NCI-H82 (cell line): ENCODE measurements around the gene ZNHIT6.

Experiments used
- DNase-seq: peaks from one replicate; lab custom pipeline; 2025; lab: John Stamatoyannopoulos, UW

ZNHIT6 gene, protein sequence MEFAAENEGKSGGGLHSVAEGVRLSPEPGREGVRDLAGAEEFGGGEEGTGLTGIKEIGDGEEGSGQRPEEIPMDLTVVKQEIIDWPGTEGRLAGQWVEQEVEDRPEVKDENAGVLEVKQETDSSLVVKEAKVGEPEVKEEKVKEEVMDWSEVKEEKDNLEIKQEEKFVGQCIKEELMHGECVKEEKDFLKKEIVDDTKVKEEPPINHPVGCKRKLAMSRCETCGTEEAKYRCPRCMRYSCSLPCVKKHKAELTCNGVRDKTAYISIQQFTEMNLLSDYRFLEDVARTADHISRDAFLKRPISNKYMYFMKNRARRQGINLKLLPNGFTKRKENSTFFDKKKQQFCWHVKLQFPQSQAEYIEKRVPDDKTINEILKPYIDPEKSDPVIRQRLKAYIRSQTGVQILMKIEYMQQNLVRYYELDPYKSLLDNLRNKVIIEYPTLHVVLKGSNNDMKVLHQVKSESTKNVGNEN

DNA sequence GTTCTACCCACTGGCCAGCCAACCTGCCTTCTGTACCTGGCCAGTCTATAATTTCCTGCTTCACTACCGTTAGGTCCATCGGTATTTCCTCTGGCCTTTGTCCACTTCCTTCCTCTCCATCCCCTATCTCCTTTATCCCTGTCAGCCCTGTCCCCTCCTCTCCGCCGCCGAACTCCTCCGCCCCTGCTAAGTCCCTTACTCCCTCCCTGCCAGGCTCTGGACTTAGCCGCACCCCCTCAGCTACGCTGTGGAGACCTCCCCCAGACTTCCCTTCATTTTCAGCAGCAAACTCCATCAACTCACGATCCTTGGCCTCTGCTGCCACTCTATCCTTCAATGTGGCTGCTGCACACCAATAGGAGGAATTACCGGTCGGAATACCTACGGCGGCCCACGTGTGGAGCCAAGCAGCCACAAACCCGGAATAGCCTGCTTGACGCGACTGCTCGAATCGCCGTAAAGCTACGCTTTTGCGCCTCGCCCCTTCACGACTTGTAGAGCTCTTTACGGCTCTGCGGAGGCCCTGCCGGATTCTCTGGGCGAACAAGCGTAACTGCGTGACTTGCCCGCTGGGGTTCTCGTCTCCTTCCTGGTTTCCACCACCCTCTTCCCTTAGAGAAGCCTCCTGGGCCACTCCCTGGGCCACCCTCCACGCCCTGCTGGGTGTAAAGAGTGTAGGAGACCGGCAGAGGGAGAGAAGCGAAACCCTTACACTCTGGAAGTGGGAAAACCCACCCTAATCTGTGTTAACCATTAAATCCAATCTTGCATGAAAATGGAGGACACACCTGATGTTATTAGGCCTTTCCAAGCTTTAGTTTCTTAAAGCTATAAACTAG lies at the start of gene ZNHIT6:
Gene ZNHIT6, minus strand, starts transcription at position 444 of the 839 bp plus-strand sequence. Its CDS starts 149 bp downstream, at position 295.
- peak; percentile 98 for DNase-seq

DNA sequence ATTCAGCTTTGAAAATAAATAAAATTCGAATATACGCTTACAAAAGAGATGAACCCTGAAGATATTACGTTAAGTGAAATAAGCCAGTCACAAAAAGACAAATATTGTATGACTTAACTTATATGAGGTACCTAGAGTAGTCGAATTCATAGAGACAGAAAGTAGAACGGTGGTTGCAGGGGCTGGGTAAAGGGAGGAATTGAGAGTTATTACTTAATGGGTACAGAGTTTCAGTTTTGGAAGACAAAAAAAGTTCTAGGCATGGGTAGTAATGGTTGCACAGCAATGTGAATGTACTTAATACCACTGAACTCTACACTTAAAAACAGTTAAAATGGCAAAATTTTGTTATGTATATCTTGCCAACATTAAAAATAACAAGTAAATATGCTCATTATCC lies 48.6 kb upstream of the ZNHIT6 start:
- DNase-seq, result no peak

DNA sequence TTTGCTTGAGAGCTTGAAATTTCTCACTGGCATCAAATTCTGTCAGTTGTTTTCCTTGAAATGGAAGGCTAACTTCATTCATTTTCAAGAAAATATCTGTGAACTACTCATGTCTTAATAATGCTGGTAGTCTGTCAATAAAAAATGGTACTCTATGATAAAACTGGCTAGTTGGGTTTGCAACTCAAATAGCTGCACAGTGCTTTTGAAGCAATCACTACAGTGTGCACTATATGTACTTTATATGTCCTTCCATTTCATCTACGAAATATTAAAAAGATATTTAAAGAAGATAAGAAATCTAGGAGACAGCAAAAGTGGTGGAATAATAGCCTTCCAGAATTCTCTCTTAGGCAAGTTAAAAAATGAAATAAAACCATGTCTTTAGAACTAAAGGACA lies 39.9 kb upstream of the ZNHIT6 start:
- no peak for DNase-seq

DNA sequence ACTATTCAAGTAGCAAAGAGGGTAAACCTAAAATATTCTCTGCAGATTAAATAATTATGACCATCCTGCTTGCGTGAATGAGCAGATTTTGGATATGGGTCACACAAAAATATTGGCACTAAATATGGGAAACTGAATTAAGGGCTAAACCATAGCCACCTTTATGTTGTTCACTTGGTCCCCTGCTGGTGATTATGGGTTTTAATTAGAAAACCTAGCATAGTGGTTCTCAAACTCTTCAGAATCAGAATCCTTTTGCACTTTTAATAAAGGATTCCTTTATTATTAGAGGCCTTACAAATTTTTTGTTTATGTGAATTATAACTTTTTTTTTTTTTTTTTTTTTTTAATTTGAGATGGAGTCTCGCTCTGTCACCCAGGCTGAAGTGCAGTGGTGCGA lies 38.5 kb upstream of the ZNHIT6 start:
- DNase-seq, result no peak

DNA sequence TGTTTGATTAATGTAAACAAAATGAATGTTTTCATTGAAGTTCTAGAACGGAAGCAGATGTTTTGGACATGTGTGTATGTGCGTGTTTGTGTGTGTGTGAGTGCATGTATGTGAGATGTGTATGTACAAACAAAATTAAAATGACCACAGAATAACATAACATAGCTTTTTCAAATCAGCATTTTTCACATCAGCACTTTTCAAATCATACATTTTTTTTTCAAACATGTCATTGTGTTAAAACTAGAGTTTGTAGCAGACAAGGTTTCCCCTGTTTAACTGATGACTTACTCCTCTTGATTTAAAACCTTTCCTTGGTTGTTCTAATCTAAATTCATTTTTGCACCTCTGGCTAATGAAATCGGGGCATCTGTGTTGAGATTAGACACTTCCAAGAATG lies 35.6 kb upstream of the ZNHIT6 start:
- no peak for DNase-seq

DNA sequence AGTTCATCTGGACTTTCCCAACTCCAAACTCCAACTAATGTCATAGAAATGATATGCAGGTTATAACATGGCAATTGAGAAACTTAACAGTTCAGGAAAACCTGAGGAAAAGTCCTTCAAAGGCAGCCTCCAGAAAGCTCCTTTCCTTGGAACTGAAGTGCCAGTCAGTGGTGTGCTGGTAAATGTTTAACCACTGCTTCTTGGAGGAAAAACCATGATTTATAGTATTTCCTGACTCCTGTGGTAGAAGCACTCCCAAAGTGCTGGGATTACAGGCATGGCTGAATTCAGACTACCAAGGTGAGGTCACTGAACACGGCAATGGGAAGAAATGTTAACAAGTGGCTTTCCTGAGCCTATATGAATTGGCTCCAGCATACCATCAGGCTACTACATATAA lies 26.7 kb upstream of the ZNHIT6 start:
- no peak for DNase-seq

DNA sequence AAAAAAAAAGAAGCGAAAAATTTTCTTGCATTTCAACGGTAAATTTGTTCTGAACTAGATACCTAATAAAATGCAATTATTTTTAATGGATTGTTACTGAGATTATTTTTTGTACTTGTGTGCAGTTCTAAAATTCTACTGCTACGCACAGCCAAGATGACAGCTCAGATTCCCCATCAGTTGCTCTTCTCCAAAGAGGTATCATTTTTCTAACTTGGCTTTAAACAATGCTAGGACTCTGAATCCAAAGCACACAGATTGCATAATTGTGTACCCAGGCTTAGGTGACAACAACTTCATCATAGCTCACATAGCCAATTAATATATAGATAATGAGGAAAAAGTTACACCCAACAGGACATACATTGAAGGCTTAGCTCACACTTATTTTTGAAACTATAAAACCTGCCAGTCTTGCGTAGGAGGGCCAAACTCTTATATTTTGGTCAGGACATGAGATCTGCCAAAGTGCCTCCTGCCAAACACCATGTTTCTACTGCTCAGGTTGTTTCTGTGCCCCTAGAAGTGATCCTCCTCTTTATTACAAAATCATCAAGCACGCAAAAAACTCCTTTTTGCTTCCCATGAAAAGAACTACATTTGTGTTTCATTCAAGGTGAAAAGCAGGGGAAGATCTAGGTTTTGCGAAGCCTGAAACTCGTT lies 10.6 kb upstream of the ZNHIT6 start:
- no peak for DNase-seq

DNA sequence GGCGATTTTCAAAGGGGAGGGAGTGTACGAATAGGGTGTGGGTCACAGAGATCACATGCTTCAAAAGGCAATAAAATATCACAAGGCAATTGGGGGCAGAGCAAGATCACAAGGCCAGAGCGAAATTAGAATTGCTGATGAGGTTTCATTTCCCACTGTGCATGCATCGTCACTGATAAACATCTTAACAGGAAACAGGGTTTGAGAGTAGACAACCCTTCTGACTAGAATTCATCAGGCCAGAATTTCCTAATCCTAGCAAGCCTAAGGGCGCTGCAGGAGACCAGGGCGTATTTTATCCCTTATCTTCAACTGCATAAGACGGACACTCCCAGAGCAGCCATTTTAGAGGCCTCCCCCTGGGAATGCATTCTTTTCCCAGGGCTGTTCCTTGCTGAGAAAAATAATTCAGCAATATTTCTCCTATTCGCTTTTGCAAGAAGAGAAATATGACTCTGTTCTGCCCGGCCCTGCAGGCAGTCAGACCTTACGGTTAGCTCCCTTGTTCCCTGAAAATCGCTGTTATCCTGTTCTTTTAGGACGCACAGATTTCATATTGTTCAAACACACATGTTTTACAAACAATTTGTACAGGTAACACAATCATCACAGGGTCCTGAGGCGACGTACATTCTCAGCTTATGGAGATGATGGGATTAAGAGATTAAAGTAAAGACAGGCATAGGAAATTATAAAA lies 6.3 kb upstream of the ZNHIT6 start:
- DNase-seq, result peak; percentile 7

DNA sequence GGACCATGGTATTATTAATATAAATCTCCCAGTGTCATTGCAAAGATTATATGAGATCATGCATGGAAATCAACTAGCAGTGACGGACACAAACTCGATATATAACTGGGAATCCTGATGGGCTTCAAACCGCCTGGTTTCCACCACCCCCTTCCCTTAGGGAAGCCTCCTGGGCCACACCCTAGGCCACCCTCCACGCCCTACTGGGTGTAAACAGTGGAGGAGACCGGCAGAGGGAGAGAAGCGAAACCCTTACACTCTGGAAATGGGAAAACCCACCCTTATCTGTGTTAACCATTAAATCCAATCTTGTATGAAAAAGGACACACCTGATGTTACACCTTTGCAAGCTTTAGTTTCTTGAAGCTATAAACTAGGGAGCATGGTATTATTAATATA lies 595 bp upstream of the ZNHIT6 start:
- peak; percentile 46 for DNase-seq

DNA sequence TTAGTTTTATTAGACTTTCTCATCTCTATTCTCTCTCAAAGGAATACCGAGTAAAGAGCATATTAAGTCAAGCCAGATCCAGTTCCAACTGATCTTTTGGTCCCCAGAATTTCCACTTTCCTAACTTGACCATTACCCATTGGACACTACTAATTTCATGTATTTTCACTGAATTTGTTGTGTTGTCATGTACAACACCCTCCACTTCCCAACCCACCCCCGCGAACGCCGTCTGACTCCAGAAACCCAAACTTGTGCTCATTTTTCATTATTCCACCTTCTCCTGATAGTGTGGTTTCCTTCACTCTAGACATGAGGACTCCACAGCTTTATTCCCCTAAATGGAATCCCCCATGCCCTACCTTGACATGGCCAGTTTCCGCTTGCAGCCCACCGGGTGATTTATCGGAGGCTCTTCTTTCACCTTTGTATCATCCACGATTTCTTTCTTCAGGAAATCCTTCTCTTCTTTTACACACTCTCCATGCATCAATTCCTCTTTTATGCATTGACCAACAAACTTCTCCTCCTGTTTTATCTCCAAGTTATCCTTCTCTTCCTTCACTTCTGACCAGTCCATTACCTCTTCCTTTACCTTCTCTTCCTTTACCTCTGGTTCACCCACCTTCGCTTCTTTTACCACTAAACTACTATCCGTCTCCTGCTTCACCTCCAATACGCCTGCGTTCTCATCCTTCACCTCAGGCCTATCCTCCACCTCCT lies 805 bp downstream of the ZNHIT6 start:
- peak; percentile 16 for DNase-seq

DNA sequence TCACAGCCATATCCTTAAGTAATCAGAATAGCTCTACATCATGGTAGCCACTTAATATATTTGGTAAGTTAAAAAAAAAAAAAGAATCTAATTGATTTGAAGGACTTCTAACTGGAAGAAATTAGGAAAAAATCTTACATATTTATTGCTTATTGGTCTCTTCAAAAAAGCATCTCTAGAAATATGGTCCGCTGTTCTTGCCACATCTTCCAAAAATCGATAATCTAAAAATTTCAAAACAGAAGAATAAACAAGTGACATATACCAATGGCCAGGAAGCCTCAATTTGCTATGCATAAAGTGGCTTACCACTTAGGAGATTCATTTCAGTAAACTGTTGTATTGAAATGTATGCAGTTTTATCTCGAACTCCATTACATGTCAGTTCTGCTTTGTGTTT lies 2.3 kb downstream of the ZNHIT6 start:
- no peak for DNase-seq

DNA sequence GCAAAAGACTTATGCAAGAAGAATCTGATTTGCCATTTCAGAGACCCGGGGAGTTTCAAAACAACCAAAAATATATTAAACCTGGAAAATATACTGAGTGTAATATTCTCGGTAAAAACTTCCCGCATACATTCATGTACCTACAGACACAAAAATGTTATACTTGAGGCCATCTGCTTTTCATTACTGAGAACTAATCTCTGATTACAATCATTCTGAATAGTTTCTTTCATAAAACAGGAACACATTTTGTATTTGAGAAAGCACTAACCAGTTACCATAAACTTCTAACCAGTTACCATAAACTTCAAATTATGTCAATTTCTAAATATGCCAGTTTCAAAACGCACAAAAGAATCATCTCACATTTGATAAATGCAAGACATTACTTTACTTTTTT lies 7.8 kb downstream of the ZNHIT6 start:
- DNase-seq, result no peak

DNA sequence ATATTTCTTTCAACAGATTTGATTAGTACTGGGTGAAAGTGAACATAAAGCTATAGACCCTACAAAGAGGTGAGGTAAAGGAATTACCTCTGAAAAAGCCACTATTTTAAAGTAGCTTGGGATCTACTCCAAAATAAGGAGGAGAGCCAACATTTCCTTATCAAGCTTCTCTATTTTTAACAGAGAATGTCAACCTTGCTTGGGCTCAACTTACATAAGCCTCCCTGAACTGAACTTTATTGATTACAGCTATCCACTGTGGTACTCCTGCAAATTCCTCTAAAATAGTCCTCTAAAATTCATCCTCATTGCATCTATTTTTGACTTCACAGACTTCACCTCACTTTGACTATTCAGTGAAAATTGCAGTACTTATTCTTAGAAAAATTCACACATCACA lies 10.3 kb downstream of the ZNHIT6 start:
- no peak for DNase-seq

DNA sequence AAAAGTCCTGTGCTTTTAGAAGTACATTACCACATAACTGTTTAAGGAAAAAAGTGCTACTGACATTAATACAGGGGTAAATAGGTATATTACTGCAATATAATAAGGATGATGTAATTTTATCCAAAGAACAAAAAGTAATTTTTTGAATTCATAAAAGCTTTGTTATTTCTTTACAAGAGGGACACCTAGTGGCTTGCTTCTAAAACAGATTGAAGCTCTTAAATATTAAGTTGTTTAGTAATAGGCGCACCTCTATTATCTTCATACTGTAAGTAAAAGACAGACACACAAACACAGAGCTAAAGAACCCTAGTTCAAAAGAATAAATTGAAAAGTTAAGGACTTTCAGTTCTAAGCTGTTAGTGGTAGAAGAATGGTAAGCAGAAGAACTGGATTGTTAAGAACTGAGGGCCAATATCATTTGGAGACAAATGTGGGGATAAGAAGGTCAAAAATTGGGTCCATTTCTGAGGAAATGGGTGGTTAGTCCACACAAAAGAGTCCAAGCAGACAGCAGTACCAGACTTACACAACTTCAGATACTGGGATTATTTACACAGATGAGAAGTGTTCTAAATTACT lies 15.4 kb downstream of the ZNHIT6 start:
- DNase-seq, result peak; percentile 8

DNA sequence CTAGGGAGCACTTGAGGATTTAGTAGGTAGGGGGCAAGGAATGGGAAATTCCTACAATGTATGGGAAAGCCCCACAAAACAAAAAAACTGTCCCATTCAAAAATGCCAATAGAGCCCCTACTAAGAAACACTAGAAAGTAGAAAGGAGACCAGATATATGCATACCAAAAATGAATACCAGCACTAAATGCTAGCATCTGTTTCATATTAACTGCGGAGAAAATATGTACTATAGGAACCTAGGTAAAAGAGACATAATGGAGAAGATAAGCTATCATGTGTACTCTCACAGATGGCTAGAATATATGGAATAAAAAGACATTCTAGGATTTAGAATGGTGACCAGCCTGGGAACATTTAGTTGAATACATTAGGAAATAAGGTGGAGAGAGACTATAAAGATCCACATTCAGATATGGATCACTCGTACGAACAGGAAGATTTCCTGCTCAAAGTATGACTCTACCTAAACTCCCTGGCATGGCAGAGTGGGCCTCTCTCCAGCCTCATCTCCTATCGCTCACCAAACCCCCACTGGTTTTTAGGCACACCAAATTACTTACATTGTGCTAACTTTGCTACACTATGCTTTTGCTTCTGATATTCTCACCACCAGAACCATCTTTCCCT lies 18.3 kb downstream of the ZNHIT6 start:
- DNase-seq, result no peak

DNA sequence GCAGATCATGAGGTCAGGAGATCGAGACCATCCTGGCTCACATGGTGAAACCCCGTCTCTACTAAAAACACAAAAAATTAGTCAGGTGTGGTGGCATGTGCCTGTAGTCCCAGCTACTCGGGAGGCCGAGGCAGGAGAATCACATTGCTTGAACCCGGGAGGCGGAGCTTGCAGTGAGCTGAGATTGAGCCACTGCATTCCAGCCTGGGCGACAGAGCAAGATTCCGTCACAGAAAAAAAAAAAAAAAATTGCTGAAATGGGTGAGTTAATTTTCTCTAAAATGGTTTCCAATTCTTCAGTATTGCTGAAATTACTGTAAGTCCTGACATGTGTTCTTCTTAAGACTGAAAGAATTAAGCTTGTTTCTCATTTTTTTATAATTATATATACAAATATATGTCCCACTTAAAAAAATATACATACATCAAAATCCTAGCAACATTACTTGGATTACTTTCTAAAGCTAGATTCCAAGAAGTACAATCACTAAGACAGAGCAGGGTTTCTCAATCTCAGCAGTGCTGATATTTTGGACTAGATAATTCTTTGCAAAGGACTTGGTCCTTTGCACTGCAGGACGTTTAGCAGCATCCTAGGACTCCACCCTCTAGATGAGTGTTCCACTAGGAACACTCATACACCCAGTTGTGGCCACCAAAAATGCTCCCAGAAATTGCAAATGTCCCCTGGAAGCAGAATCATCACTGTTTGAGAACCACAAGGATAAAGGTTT lies 24.8 kb downstream of the ZNHIT6 start:
- DNase-seq, result no peak

DNA sequence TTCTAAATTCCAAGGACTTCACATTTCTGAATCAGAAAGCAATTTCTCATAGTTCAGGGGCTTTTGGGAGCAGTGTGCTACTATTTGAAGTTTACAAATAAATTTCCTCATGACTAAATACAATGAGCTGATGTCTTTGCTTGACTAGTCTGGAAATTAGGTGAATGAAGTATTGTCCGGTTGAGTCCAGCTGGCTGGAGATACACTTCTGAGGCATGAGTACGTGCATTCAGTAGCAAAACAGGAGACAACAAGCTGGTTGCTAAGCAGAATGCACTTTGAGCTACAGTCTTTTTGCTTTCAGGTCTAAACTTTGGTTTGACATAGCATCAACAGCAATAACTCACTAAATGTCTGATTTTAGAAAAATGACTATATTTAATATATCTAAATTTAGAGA lies 27.1 kb downstream of the ZNHIT6 start:
- DNase-seq, result no peak

DNA sequence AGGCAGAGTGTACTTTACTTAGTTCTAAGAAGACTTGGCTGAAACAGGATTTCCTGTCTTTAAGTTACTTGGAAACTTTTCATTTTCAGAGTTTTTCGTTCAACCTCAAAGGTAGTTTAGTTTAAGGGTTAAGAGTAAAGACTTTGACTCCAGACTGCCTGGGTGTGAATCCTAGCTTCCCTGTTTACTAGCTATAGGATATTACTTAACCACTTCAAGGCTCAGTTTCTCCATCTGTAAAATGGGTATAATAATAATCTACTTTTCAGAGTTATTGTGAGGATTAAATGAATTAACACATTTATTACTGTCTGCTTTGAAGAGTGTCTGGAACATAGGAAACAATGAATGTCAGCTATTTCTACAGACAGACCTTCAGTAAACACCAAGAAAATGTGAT lies 30.0 kb downstream of the ZNHIT6 start:
- DNase-seq, result no peak

DNA sequence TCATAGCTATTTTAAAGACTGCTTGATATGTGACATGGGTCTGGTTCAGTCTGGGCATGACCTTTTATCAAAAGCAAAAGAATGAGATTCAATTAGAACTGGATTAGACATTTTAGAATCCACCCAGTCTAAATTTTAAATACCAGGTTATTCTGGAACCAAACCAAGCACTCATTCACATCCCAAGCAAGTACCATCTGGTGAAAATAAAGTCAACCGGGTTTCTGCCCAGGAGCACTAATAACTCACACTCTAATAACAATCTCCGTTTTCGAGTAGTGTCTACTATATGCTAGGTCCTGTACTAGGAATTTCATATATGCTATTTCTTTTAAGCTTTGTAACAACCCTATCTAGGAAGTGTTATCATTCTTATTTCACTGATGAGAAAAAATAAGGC lies 30.6 kb downstream of the ZNHIT6 start:
- no peak for DNase-seq
